Naive thymus-derived CD8-positive, alpha-beta T cell (primary cell): Measurements from ENCODE around the gene PDE3B. TPM values are rescaled to one million over a fixed set of nuclear protein-coding genes. Genes with fewer than 3 reads are reported as not detected.

Experiments used
- ATAC-seq, 2 donors: fragments of 150-1000 bp; cut with Tn5 transposase in 1 of 2; sonication (Bioruptor Pico), chemical (Tn5 transposase) in 1 of 2; 1 replicate in 1 of 2; 2 replicates in 1 of 2; pipeline ENCODE4 v1.10.0; 2021; ENCODE audit warnings: mild to moderate bottlenecking in 2 of 2, moderate library complexity in 2 of 2
- POLR2A ChIA-PET: fragments of 350-600 bp; sonication (Branson Sonifier 250); formaldehyde crosslinking; loops from one replicate; lab custom pipeline; 2021; ENCODE audit warnings: antibody characterized with exemption; lab: Charles Lee
- DNase-seq, 10 donors: peaks; one replicate each; pipeline versions ENCODE4 v3.0.0 to v3.0.0-alpha.2; 2020 to 2022
- H3K27ac Mint-ChIP-seq, 10 donors: one replicate each; pipeline ENCODE4 v1.8.0; 2020 to 2022; ENCODE audit warnings: mild to moderate bottlenecking in 10 of 10, mixed read lengths in 10 of 10, moderate library complexity in 4 of 10, inconsistent platforms in 1 of 10
- H3K27me3 Mint-ChIP-seq, 5 donors: one replicate each; pipeline ENCODE4 v1.8.0; 2021 to 2022; ENCODE audit warnings: mixed read lengths in 5 of 5
- H3K36me3 Mint-ChIP-seq, 3 donors: one replicate each; pipeline ENCODE4 v1.8.0; 2020 to 2022; ENCODE audit warnings: mixed read lengths in 3 of 3, mild to moderate bottlenecking in 2 of 3, inconsistent platforms in 1 of 3
- H3K4me1 Mint-ChIP-seq, 4 donors: one replicate each; pipeline ENCODE4 v1.8.0; 2021 to 2022; ENCODE audit warnings: mixed read lengths in 4 of 4
- H3K4me3 Mint-ChIP-seq, 10 donors: one replicate each; pipeline ENCODE4 v1.8.0; 2020 to 2022; ENCODE audit warnings: mild to moderate bottlenecking in 10 of 10, mixed read lengths in 10 of 10, moderate library complexity in 6 of 10, inconsistent platforms in 1 of 10
- H3K9me3 Mint-ChIP-seq, 9 donors: one replicate each; pipeline ENCODE4 v1.8.0; 2020 to 2022; ENCODE audit warnings: mixed read lengths in 9 of 9, mild to moderate bottlenecking in 3 of 9, inconsistent platforms in 1 of 9, moderate library complexity in 1 of 9
- polyA plus RNA-seq, 3 donors: library from polyadenylated mRNA; unstranded; fragments of 300-500 nt; fragmentation: Illumina TruSeq; gene quantifications; one replicate each; pipeline ENCODE4 v1.2.3, GENCODE V29; 2021
- total RNA-seq, 8 experiments: library from RNA in 2 of 8; stranded (reverse) in 2 of 8; gene quantifications; one replicate each; pipeline ENCODE4 v1.2.3 and lab custom pipeline; 2021 to 2026

The PDE3B gene
- total and polyA plus RNA-seq, 5 experiments from 2014 or later: 59.2 to 240 (median 127) TPM

DNA sequence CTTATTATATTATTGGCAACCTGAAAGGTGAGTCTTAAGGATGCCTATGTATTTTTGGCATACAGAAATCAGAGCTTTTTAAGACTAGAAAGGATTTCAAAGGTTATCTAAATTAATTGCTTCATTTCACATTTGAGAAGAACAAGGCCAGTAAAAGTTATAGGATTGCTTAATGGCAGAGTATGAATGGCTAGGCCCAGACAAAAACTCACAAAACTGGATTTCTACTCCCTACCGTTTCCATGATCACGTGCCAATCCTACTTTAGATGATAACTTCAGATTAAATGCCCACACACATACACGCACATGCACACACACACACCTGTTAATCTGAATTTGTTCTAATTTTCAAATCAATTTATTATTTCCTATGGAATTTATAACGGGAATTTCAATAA lies 1.8 kb upstream of the PDE3B start:
- peak overlapping the region; percentile 84 to 90 (median 87) for H3K4me3 Mint-ChIP-seq
- H3K27ac Mint-ChIP-seq: peak overlapping the region; percentile 37 to 96 (median 90)
- ATAC-seq (no peak), DNase-seq (no peak)
- POLR2A ChIA-PET: interaction anchor here (0.6 to 5.9 kb wide), 5 partner anchors 54 to 266 kb away, joined by 3 to 82 read pairs (median 5); partner anchors contain the start of gene COPB1
- peaks cover 0 to 3% (median 0%) of the 10 kb centered on the region in 5 donors for H3K27me3 Mint-ChIP-seq
- peaks cover 0 to 7% (median 0%) of the 10 kb centered on the region in 9 donors for H3K9me3 Mint-ChIP-seq
- peaks cover 9 to 26% (median 16%) of the 10 kb centered on the region in 3 donors for H3K36me3 Mint-ChIP-seq
- H3K4me1 Mint-ChIP-seq: peaks cover 29 to 57% (median 50%) of the 10 kb centered on the region in 4 donors

DNA sequence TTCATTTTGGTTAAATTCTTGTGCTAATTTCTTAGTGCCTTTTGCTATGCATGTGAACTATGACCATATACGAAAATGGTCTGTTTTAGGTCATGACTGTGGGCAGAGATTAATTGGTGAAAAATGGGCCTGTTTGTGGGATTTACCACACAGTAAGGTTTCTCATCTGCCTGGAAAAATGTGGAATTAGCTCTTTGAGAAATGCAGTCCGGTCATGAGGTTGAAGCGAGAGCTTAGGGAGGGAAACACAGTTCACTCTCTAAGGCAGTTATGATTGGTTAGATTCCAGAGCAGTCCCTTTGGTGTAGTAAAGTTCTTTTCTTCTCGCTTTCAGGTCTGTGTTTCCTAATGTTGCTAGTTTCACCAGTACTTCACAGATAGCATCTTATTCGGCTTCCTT lies 1.2 kb upstream of the PDE3B start:
- DNase-seq (peak in 1 of 10 donors; percentile 34), ATAC-seq (no peak)
- peaks cover 0 to under 1% (median 0%) of the 10 kb centered on the region in 9 donors for H3K9me3 Mint-ChIP-seq
- H3K4me1 Mint-ChIP-seq: peaks cover 24 to 50% (median 45%) of the 10 kb centered on the region in 4 donors
- peak overlapping the region; percentile 85 to 96 (median 93) for H3K27ac Mint-ChIP-seq
- peak overlapping the region; percentile 84 to 90 (median 87) for H3K4me3 Mint-ChIP-seq
- H3K27me3 Mint-ChIP-seq: peaks cover 0 to 3% (median 0%) of the 10 kb centered on the region in 5 donors
- H3K36me3 Mint-ChIP-seq: peaks cover 9 to 22% (median 16%) of the 10 kb centered on the region in 3 donors
- POLR2A ChIA-PET: interaction anchor here (0.6 to 5.9 kb wide), 11 partner anchors 7 to 265 kb away, joined by 3 to 82 read pairs (median 13); no protein-coding TSS in a partner anchor

DNA sequence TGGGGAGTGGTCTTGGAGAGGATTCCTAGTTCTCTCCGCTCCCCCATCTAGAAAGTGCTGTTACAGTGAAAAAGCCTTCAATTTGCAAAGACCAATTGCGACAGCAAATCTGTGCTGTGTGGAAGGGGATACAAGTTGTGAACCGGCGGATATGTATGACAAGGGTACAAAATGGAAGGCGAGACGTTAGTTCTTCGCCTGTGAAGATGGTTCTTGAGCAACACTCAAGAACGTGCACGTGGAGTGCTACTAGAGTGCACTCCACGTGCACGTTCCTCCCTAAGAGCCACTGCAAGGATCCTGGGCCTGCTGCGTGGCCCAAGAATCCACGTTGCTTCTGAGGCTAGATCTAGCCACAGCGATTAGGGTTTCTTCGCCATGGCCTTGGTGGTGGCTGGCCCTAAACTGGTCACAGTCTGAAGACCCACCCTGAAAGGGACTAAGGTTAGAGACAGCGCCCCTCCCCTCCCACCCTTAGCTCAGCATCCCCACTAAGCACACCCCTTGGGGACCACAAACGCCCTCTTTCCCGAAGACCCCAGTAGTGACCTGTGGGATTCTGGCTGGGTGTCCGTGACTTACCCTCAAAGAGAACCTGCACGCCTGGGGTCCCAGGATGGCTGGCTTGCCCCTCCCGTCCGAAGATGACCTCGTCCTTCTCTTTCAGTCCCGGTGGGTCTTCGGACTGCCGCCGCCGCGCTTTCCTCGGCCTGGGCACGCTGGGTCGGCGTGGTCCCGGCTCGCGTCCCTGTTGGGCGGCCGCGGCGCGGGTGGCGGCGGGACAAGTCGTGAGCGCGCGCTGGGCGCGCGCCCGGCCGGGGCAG lies 519 bp upstream of the PDE3B start:
- peak; percentile 10 to 11 for ATAC-seq
- POLR2A ChIA-PET: interaction anchor here (0.6 to 5.9 kb wide), 16 partner anchors 8 to 265 kb away, joined by 3 to 82 read pairs (median 12); partner anchors contain the start of gene COPB1
- peaks cover 0 to 3% (median 0%) of the 10 kb centered on the region in 5 donors for H3K27me3 Mint-ChIP-seq
- peaks cover 9 to 22% (median 19%) of the 10 kb centered on the region in 3 donors for H3K36me3 Mint-ChIP-seq
- peak overlapping the region; percentile 84 to 90 (median 87) for H3K4me3 Mint-ChIP-seq
- peak in 3 of 10 donors; percentile 23 to 41 (median 35) for DNase-seq
- H3K4me1 Mint-ChIP-seq: peaks cover 26 to 48% (median 43%) of the 10 kb centered on the region in 4 donors
- no peaks in the 10 kb centered on the region for H3K9me3 Mint-ChIP-seq
- peak overlapping the region; percentile 85 to 96 (median 93) for H3K27ac Mint-ChIP-seq

DNA sequence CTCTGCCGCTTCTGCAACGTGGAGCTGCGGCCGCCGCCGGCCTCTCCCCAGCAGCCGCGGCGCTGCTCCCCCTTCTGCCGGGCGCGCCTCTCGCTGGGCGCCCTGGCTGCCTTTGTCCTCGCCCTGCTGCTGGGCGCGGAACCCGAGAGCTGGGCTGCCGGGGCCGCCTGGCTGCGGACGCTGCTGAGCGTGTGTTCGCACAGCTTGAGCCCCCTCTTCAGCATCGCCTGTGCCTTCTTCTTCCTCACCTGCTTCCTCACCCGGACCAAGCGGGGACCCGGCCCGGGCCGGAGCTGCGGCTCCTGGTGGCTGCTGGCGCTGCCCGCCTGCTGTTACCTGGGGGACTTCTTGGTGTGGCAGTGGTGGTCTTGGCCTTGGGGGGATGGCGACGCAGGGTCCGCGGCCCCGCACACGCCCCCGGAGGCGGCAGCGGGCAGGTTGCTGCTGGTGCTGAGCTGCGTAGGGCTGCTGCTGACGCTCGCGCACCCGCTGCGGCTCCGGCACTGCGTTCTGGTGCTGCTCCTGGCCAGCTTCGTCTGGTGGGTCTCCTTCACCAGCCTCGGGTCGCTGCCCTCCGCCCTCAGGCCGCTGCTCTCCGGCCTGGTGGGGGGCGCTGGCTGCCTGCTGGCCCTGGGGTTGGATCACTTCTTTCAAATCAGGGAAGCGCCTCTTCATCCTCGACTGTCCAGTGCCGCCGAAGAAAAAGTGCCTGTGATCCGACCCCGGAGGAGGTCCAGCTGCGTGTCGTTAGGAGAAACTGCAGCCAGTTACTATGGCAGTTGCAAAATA lies 816 bp downstream of the PDE3B start:
- DNase-seq (peak; percentile 31 to 70 (median 54)), ATAC-seq (peak; percentile 42 to 47)
- Mint-ChIP-seq H3K4me3 (peak overlapping the region; percentile 85 to 98 (median 90)), H3K36me3 (peaks cover 9 to 28% (median 25%) of the 10 kb centered on the region in 3 donors), H3K9me3 (peaks cover 0 to under 1% (median 0%) of the 10 kb centered on the region in 9 donors), H3K27ac (peak overlapping the region; percentile 75 to 98 (median 90)), H3K27me3 (peaks cover 0 to 3% (median 0%) of the 10 kb centered on the region in 5 donors), H3K4me1 (peaks cover 28 to 52% (median 46%) of the 10 kb centered on the region in 4 donors)
- POLR2A ChIA-PET: interaction anchor here (0.6 to 5.9 kb wide), 43 partner anchors 9 to 263 kb away, joined by 3 to 82 read pairs (median 7); partner anchors contain the start of genes COPB1, CYP2R1 and PSMA1

DNA sequence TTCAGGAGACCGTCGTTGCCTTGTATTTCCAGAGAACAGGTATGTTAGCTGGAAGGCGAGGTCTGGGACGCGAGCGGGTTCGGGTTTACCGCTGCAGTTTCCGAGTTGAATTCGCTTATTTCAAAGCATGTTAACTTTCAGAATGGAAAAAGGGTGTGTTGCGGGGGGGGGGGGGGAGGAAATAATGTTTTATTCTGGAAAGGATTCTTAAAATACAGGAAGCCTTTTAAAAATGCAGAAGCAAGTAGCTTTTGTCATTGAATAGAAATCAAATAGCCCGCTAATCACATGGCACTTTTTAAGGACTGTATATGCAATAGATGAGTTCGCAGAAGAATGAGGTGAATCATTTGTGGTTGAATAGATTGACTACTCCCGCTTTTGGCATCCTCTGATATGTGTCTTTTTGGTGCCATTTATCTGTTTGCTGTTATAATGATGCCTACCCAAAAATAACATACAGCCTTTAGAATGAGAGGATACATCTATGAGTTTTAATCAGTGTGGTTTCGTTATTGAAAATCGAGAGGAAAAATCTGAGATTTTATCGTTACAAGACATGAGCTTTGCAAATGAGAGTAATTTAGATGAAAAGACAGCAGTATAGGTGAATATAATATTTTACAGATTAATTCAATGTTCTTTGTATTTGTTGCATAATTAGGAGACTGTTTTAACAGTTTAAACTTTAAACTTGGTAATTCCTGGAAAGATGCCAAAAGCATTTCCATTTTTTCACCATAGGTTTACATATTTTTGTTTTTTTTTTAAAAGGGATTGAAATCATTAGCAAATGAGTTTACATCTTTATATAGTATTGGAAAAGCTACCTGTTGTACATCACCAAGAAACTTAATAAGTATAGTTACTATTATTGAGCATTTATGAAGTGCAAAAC lies 1.7 kb downstream of the PDE3B start:
- Mint-ChIP-seq H3K4me1 (peaks cover 26 to 53% (median 46%) of the 10 kb centered on the region in 4 donors), H3K27ac (peak overlapping the region; percentile 75 to 98 (median 90)), H3K36me3 (peaks cover 17 to 37% (median 32%) of the 10 kb centered on the region in 3 donors), H3K9me3 (peaks cover 0 to 6% (median 0%) of the 10 kb centered on the region in 9 donors), H3K4me3 (peak overlapping the region; percentile 85 to 98 (median 90)), H3K27me3 (peaks cover 0 to 5% (median 0%) of the 10 kb centered on the region in 5 donors)
- POLR2A ChIA-PET: interaction anchor here (0.6 to 5.9 kb wide), 41 partner anchors 8 to 263 kb away, joined by 3 to 82 read pairs (median 8); partner anchors contain the start of genes COPB1, CYP2R1 and PSMA1
- peak in 6 of 10 donors; percentile 19 to 64 (median 50) for DNase-seq
- ATAC-seq: peak; percentile 18 to 25

DNA sequence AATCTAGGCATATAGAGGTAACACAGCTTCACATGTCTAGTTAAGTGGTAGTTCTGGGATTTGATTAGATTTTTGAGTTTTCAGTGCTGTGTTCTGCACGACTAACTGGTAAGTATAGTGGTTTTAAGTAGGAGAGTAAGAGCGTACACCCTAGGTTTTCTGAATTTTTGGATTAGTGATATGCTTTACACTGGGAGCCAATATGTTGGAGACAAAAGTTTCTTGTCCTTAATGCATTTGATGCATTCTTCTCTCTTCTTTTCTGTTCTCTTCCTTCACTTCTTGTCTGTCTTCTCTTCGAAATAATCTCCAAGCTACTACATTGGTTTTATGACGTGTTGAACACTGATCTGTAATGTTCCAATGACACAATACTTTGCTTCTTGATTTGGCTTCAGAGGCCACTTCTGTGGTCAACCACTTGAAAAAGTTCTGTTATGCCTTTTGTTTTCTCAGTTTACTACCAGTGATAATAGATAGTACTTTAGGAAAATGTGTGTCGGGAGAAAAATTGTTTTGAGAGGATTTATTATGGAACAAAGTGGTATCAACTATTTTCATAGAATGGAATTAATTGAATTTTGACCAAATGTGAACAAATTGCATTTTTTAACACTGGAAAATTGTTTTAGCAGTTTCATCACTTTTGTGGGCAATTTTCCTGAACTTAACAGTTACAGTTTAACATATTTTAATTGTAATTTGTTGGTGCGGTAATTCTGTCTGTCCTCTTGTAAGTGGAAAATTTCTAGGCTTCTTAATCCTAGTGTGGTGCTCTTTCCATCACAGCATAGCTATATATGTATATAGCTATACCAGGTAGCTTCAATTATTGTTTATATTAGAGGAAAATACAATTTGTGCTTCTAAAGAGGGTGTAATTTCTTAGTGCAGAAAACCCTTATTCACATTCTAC lies 2.6 kb downstream of the PDE3B start:
- H3K4me3 Mint-ChIP-seq: peak overlapping the region; percentile 85 to 98 (median 90)
- peaks cover 26 to 47% (median 40%) of the 10 kb centered on the region in 3 donors for H3K36me3 Mint-ChIP-seq
- peaks cover 0 to 5% (median 0%) of the 10 kb centered on the region in 5 donors for H3K27me3 Mint-ChIP-seq
- peak in 5 of 10 donors; percentile 44 to 74 (median 61) for DNase-seq
- H3K9me3 Mint-ChIP-seq: peaks cover 0 to 9% (median 0%) of the 10 kb centered on the region in 9 donors
- ATAC-seq: peak; percentile 8 to 30
- peaks cover 26 to 52% (median 47%) of the 10 kb centered on the region in 4 donors for H3K4me1 Mint-ChIP-seq
- POLR2A ChIA-PET: interaction anchor here (0.6 to 5.9 kb wide), 18 partner anchors 11 to 245 kb away, joined by 3 to 82 read pairs (median 11); partner anchors contain the start of genes COPB1, CYP2R1 and PSMA1
- H3K27ac Mint-ChIP-seq: peak overlapping the region; percentile 75 to 98 (median 90)

DNA sequence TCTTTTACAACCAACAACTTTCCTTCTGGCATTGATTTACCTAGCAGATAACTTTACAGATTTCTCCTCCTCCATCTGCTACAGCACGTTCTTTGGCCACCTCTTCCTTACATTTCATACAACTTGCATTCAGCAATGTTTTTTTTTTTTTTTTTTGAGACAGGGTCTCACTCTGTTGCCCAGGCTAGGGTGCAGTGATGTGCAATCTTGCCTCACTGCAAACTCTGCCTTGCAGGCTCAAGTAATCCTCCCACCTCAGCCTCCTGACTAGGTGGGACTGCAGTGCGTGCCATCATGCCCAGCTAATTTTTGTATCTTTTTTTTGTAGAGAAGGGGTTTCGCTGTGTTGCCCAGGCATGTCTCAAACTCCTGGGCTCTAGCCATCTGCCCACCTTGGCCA lies 6.5 kb downstream of the PDE3B start:
- Mint-ChIP-seq H3K27ac (peak overlapping the region in 8 of 10 donors; percentile 6 to 84 (median 38)), H3K9me3 (peaks cover 0 to 9% (median 0%) of the 10 kb centered on the region in 9 donors), H3K36me3 (peaks cover 45 to 78% (median 47%) of the 10 kb centered on the region in 3 donors), H3K27me3 (peaks cover 0 to 9% (median 0%) of the 10 kb centered on the region in 5 donors), H3K4me1 (peaks cover 29 to 74% (median 65%) of the 10 kb centered on the region in 4 donors), H3K4me3 (peak overlapping the region; percentile 55 to 92 (median 80))
- ATAC-seq: no peak
- DNase-seq: no peak
- POLR2A ChIA-PET: interaction anchor here (0.7 to 1.5 kb wide), 2 partner anchors 20 to 71 kb away, joined by 3 read pairs; no protein-coding TSS in a partner anchor

DNA sequence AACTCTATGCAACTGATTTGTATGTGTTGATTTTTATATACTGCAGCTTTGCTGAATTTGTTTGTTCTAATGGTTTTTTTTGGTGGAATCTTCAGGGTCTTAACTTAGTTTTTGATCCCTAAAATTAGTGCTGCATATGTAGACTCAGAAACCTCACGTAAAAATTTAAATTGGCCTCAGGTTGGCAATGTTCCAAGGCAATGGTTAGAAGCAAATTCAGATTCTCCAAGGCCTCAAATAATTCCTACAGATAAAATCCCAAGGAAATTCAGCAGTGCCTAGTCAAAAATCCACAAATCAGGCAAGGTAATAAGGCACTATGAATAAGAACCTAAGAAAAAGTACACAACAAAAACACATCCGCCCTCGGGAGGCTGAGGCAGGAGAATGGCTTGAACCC lies 9.5 kb downstream of the PDE3B start:
- ATAC-seq (no peak), DNase-seq (no peak)
- H3K27me3 Mint-ChIP-seq: peaks cover 0 to 6% (median 0%) of the 10 kb centered on the region in 5 donors
- H3K4me1 Mint-ChIP-seq: peaks cover 32 to 86% (median 83%) of the 10 kb centered on the region in 4 donors
- peak overlapping the region in 9 of 10 donors; percentile 9 to 92 (median 49) for H3K4me3 Mint-ChIP-seq
- H3K27ac Mint-ChIP-seq: peak overlapping the region in 6 of 10 donors; percentile 23 to 83 (median 56)
- POLR2A ChIA-PET: interaction anchor here (1.3 to 1.6 kb wide), 2 partner anchors 9 to 109 kb away, joined by 5 to 10 read pairs; partner anchors contain the start of gene PDE3B
- peaks cover 0 to 15% (median 4%) of the 10 kb centered on the region in 9 donors for H3K9me3 Mint-ChIP-seq
- H3K36me3 Mint-ChIP-seq: peaks cover 33 to 82% (median 60%) of the 10 kb centered on the region in 3 donors

DNA sequence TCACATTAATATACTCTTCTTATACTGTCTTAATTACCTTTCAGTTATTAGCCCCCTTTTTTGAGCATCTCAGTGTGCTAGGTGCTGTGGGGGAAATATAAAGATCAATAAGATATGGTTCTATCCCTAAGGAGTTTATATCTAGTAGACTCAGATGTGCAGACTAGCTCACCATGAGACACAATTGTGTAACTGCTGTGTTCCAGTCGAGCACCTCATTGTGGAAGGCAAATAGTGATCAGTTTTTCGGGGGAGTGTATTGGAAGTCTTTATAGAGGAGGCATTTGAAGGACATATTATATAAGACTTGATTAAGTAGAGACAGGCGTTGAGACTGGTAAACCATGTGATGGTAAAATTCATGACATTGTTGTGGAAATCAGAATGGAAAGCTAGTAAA lies 11.8 kb downstream of the PDE3B start:
- DNase-seq (no peak), ATAC-seq (no peak)
- POLR2A ChIA-PET: no interaction called here
- Mint-ChIP-seq H3K36me3 (peaks cover 21 to 86% (median 68%) of the 10 kb centered on the region in 3 donors), H3K9me3 (peaks cover 0 to 10% (median 3%) of the 10 kb centered on the region in 9 donors), H3K4me3 (peak overlapping the region in 8 of 10 donors; percentile 41 to 71 (median 46)), H3K4me1 (peaks cover 27 to 80% (median 76%) of the 10 kb centered on the region in 4 donors), H3K27me3 (peaks cover 0 to 4% (median 0%) of the 10 kb centered on the region in 5 donors), H3K27ac (peak overlapping the region in 7 of 10 donors; percentile 1 to 80 (median 23))
